Measurements from ENCODE around the gene SH2D3C. TPM values are rescaled to one million over a fixed set of nuclear protein-coding genes. Genes with fewer than 3 reads are reported as not detected.

SH2D3C gene
- total and polyA plus RNA-seq, 9 of the 15 experiments (the other 6 are each of a cell fraction or from before 2014, with no cell fraction given): 0.03 to 1.2 (median 0.22) TPM; not detected in 1

GRCh38 chr9:127715470-127716337, 62.8 kb downstream of the SH2D3C start, which contains the start of the genes PTRH1 and TTC16 (continued):
- TF ChIP-seq, protein P1, sequence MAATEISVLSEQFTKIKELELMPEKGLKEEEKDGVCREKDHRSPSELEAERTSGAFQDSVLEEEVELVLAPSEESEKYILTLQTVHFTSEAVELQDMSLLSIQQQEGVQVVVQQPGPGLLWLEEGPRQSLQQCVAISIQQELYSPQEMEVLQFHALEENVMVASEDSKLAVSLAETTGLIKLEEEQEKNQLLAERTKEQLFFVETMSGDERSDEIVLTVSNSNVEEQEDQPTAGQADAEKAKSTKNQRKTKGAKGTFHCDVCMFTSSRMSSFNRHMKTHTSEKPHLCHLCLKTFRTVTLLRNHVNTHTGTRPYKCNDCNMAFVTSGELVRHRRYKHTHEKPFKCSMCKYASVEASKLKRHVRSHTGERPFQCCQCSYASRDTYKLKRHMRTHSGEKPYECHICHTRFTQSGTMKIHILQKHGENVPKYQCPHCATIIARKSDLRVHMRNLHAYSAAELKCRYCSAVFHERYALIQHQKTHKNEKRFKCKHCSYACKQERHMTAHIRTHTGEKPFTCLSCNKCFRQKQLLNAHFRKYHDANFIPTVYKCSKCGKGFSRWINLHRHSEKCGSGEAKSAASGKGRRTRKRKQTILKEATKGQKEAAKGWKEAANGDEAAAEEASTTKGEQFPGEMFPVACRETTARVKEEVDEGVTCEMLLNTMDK (IDR thresholded peaks at IDR 0.05; ENCODE audit: borderline replicate concordance, insufficient read depth, low read depth, low read length, poor library complexity, severe bottlenecking): no peak
- TF ChIP-seq RBFOX2 (IDR thresholded peaks at IDR 0.05; ENCODE audit: low read depth, low read length) (peak; percentile 81), SP1 (CRISPR knock-in tag; IDR thresholded peaks at IDR 0.05) (peak; percentile 98), TSC22D4 (tag; IDR thresholded peaks at IDR 0.05) (no peak), GTF2E2 (tag; IDR thresholded peaks at IDR 0.05) (no peak), SRSF1 (IDR thresholded peaks at IDR 0.05; ENCODE audit: low read depth, low read length) (no peak), ZBTB7A (IDR thresholded peaks at IDR 0.05; ENCODE audit: borderline replicate concordance, control insufficient read depth, low read depth, low read length) (0 out of 2 replicates have a peak, but pooled peaks have one; percentile 5), NR2F6 (CRISPR knock-in tag; IDR thresholded peaks at IDR 0.05) (no peak), L3MBTL2 (IDR thresholded peaks at IDR 0.05) (peak; percentile 82), ETV6 (IDR thresholded peaks at IDR 0.05; ENCODE audit: borderline replicate concordance in 1 of 2, low read depth in 2 of 2, low read length in 1 of 2) (no peak), ETV6 (CRISPR knock-in tag; IDR thresholded peaks at IDR 0.05; ENCODE audit: borderline replicate concordance) (no peak), RBBP5 (IDR thresholded peaks at IDR 0.05; ENCODE audit: borderline replicate concordance, insufficient read depth, low read length, poor library complexity, severe bottlenecking) (no peak)
- TF ChIP-seq, protein P2, sequence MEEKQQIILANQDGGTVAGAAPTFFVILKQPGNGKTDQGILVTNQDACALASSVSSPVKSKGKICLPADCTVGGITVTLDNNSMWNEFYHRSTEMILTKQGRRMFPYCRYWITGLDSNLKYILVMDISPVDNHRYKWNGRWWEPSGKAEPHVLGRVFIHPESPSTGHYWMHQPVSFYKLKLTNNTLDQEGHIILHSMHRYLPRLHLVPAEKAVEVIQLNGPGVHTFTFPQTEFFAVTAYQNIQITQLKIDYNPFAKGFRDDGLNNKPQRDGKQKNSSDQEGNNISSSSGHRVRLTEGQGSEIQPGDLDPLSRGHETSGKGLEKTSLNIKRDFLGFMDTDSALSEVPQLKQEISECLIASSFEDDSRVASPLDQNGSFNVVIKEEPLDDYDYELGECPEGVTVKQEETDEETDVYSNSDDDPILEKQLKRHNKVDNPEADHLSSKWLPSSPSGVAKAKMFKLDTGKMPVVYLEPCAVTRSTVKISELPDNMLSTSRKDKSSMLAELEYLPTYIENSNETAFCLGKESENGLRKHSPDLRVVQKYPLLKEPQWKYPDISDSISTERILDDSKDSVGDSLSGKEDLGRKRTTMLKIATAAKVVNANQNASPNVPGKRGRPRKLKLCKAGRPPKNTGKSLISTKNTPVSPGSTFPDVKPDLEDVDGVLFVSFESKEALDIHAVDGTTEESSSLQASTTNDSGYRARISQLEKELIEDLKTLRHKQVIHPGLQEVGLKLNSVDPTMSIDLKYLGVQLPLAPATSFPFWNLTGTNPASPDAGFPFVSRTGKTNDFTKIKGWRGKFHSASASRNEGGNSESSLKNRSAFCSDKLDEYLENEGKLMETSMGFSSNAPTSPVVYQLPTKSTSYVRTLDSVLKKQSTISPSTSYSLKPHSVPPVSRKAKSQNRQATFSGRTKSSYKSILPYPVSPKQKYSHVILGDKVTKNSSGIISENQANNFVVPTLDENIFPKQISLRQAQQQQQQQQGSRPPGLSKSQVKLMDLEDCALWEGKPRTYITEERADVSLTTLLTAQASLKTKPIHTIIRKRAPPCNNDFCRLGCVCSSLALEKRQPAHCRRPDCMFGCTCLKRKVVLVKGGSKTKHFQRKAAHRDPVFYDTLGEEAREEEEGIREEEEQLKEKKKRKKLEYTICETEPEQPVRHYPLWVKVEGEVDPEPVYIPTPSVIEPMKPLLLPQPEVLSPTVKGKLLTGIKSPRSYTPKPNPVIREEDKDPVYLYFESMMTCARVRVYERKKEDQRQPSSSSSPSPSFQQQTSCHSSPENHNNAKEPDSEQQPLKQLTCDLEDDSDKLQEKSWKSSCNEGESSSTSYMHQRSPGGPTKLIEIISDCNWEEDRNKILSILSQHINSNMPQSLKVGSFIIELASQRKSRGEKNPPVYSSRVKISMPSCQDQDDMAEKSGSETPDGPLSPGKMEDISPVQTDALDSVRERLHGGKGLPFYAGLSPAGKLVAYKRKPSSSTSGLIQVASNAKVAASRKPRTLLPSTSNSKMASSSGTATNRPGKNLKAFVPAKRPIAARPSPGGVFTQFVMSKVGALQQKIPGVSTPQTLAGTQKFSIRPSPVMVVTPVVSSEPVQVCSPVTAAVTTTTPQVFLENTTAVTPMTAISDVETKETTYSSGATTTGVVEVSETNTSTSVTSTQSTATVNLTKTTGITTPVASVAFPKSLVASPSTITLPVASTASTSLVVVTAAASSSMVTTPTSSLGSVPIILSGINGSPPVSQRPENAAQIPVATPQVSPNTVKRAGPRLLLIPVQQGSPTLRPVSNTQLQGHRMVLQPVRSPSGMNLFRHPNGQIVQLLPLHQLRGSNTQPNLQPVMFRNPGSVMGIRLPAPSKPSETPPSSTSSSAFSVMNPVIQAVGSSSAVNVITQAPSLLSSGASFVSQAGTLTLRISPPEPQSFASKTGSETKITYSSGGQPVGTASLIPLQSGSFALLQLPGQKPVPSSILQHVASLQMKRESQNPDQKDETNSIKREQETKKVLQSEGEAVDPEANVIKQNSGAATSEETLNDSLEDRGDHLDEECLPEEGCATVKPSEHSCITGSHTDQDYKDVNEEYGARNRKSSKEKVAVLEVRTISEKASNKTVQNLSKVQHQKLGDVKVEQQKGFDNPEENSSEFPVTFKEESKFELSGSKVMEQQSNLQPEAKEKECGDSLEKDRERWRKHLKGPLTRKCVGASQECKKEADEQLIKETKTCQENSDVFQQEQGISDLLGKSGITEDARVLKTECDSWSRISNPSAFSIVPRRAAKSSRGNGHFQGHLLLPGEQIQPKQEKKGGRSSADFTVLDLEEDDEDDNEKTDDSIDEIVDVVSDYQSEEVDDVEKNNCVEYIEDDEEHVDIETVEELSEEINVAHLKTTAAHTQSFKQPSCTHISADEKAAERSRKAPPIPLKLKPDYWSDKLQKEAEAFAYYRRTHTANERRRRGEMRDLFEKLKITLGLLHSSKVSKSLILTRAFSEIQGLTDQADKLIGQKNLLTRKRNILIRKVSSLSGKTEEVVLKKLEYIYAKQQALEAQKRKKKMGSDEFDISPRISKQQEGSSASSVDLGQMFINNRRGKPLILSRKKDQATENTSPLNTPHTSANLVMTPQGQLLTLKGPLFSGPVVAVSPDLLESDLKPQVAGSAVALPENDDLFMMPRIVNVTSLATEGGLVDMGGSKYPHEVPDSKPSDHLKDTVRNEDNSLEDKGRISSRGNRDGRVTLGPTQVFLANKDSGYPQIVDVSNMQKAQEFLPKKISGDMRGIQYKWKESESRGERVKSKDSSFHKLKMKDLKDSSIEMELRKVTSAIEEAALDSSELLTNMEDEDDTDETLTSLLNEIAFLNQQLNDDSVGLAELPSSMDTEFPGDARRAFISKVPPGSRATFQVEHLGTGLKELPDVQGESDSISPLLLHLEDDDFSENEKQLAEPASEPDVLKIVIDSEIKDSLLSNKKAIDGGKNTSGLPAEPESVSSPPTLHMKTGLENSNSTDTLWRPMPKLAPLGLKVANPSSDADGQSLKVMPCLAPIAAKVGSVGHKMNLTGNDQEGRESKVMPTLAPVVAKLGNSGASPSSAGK (IDR thresholded peaks at IDR 0.05): peak; percentile 77

All from K562 (cell line).